Measurements from ENCODE around the gene FAM200A. TPM values are rescaled to one million over a fixed set of nuclear protein-coding genes. Genes with fewer than 3 reads are reported as not detected.
A peak's percentile ranks its signal among the peaks of the same experiment; 100 is the strongest.

FAM200A gene
- total and polyA plus RNA-seq, 2 of the 8 experiments (the other 6 are each of a cell fraction or from before 2014, with no cell fraction given) = 4.3 to 7.5 TPM

- H3K23ac ChIP-seq (ENCODE audit: insufficient read length) = no peak overlapping the region
- no peak overlapping the region for H3K56ac ChIP-seq (replicated peaks; ENCODE audit: insufficient read length, low read depth, low read length)
- H2BK20ac ChIP-seq (ENCODE audit: low read length) = no peak overlapping the region
- H2BK15ac ChIP-seq (ENCODE audit: low read length) = no peak overlapping the region
- DNase-seq (ENCODE audit: low read depth in 1 of 2, low spot score in 2 of 2) (no peak), FAIRE-seq (no peak)
- no peak overlapping the region for H2BK120ac ChIP-seq (replicated peaks; ENCODE audit: low read depth, low read length)
- TF ChIP-seq YY1 (IDR thresholded peaks at IDR 0.05; ENCODE audit: low read depth, low read length) = no peak
- TF ChIP-seq EGR1 (IDR thresholded peaks at IDR 0.05; ENCODE audit: borderline replicate concordance, low read depth, low read length) = no peak
- no peak for TF ChIP-seq CHD1 (IDR thresholded peaks at IDR 0.05; ENCODE audit: low read depth, low read length)
- TF ChIP-seq CREB1 (IDR thresholded peaks at IDR 0.05) = no peak
- TF ChIP-seq EP300 (IDR thresholded peaks at IDR 0.05; ENCODE audit: borderline replicate concordance in 1 of 2, low read depth in 2 of 2, low read length in 2 of 2) = no peak
- TF ChIP-seq PHF8 (conservative IDR thresholded peaks at IDR 0.05; ENCODE audit: low read depth, low read length) = no peak
- TF ChIP-seq SRF (IDR thresholded peaks at IDR 0.05; ENCODE audit: low read depth, low read length) = no peak
- WGBS, 2 experiments (ENCODE audit: extremely low coverage in 1 of 2, insufficient coverage in 1 of 2, insufficient read length in 1 of 2, insufficient replicate concordance in 2 of 2, low coverage in 1 of 2, low lambda C conversion rate in 2 of 2, missing lambda C conversion rate in 1 of 2) = 94% methylated on average over 6 of the region's 6 CpGs; no CpG with 5 or more reads in 1 of the 2 experiments
- H2BK12ac ChIP-seq (ENCODE audit: low read depth, low read length) = no peak overlapping the region
- H3K27me3 ChIP-seq (replicated peaks in 1 of 4; ENCODE audit: control insufficient read depth in 3 of 4, extremely low read depth in 1 of 4, insufficient read depth in 3 of 4, low read length in 3 of 4) = no peaks in the 10 kb centered on the region
- peak overlapping the region; percentile 63 to 73 for H3K4me2 ChIP-seq (ENCODE audit: insufficient read depth in 1 of 2, low read depth in 2 of 2, low read length in 2 of 2)
- H4K5ac ChIP-seq (ENCODE audit: insufficient read length, low read depth, low read length) = no peak overlapping the region
- H3K9ac ChIP-seq (replicated peaks in 1 of 4; ENCODE audit: extremely low read depth in 1 of 4, low read depth in 3 of 4, low read length in 3 of 4) = peak overlapping the region in 1 of 4 experiments; percentile 36; a peak in 1 of 7 replicates
- H3K9me3 ChIP-seq (ENCODE audit: insufficient read depth in 2 of 2, low read depth in 1 of 2, low read length in 1 of 2) = peaks cover 15 to 19% of the 10 kb centered on the region in 2 experiments
- no peak overlapping the region for H3K14ac ChIP-seq (ENCODE audit: insufficient read length)
- H3K4ac ChIP-seq (replicated peaks; ENCODE audit: insufficient read length, low read depth, low read length) = no peak overlapping the region
- H3K27ac ChIP-seq (ENCODE audit: low read depth, low read length) = no peak overlapping the region
- no peak overlapping the region for H2BK5ac ChIP-seq (ENCODE audit: low read depth, low read length)
- ChIA-PET CTCF (ENCODE audit: partially characterized antibody) (interaction anchor here (0.9 to 1.5 kb wide), 3 partner anchors 19 to 55 kb away, joined by 3 read pairs; no protein-coding TSS in a partner anchor), POLR2A (ENCODE audit: partially characterized antibody) (interaction anchor here (0.8 to 2.1 kb wide), 4 partner anchors 12 to 60 kb away, joined by 4 to 7 read pairs (median 4); partner anchors contain the start of gene ZNF655)
- H3K79me2 ChIP-seq (ENCODE audit: control insufficient read depth in 1 of 2, insufficient read depth in 2 of 2, low read length in 2 of 2) = peaks cover 9 to 33% of the 10 kb centered on the region in 2 experiments
- peak overlapping the region; percentile 20 to 98 (median 87); a peak in 5 of 8 replicates for H3K4me3 ChIP-seq (ENCODE audit: extremely low read depth in 1 of 4, insufficient read depth in 2 of 4, low read depth in 3 of 4, low read length in 4 of 4)
- H4K8ac ChIP-seq (ENCODE audit: extremely low read depth, insufficient read depth, low read length) = no peak overlapping the region
- H2AK5ac ChIP-seq (ENCODE audit: low read depth, low read length) = no peak overlapping the region
- H3K36me3 ChIP-seq (ENCODE audit: control insufficient read depth in 2 of 4, insufficient read depth in 4 of 4, low read length in 3 of 4) = peaks cover 4 to 33% (median 20%) of the 10 kb centered on the region in 4 experiments; a peak in 7 of 8 replicates
- H2AFZ ChIP-seq (ENCODE audit: low read length) = no peak overlapping the region
- H3K4me1 ChIP-seq (replicated peaks in 1 of 4; ENCODE audit: control insufficient read depth in 3 of 4, insufficient read depth in 4 of 4, low read length in 3 of 4) = peaks cover 0 to 4% (median 0%) of the 10 kb centered on the region in 4 experiments; a peak in 3 of 7 replicates
- peaks cover 5 to 12% of the 10 kb centered on the region in 2 experiments for H4K20me1 ChIP-seq (replicated peaks in 1 of 2; ENCODE audit: control insufficient read depth in 1 of 2, insufficient read depth in 2 of 2, low read length in 2 of 2)
- H4K91ac ChIP-seq (replicated peaks; ENCODE audit: insufficient read length, low read length) = no peak overlapping the region
- peaks cover 7% of the 10 kb centered on the region; the same call in 1 of the 2 replicates for H3K23me2 ChIP-seq (ENCODE audit: low read depth, low read length)
- H3K79me1 ChIP-seq (ENCODE audit: low read depth, low read length) = peaks cover 7% of the 10 kb centered on the region; the same call in 1 of the 2 replicates
- no peak overlapping the region for H3K18ac ChIP-seq (ENCODE audit: extremely low read depth, low read length)
Measured at GRCh38 chr7:99497766-99498545, 54.0 kb downstream of the FAM200A start.

Measured in H1 (cell line).